Measurements from ENCODE around the gene DGCR2.
"Not testable (repeated sequence)": the region's sequence is repeated elsewhere in the genome, so short reads cannot be mapped to it uniquely, and the experiment has no call there.

The DGCR2 gene

GRCh38 chr22:19057999-19058491 is 64.2 kb downstream of the DGCR2 start:
- no peak for DNase-seq

DNA sequence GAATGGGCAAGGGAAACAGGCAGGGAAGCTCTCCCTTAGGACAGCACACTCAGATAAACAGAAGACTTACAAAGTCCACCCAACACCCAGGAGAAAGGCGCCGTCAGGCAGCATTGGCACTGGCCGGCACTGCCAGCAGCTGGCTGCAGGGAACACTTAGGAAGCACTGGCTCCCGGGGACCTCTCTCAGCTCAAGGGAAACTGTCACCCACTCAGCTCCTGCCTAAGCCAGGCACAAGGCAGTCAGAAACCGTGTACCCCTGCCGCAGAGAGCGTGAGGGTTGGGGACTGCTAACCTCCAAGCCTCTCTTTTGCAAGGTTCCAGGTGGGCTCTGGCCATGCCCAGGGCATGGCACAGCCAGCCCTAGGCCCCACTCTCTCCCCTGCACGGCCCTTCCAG is 64.7 kb downstream of the DGCR2 start:
- no peak for DNase-seq

DNA sequence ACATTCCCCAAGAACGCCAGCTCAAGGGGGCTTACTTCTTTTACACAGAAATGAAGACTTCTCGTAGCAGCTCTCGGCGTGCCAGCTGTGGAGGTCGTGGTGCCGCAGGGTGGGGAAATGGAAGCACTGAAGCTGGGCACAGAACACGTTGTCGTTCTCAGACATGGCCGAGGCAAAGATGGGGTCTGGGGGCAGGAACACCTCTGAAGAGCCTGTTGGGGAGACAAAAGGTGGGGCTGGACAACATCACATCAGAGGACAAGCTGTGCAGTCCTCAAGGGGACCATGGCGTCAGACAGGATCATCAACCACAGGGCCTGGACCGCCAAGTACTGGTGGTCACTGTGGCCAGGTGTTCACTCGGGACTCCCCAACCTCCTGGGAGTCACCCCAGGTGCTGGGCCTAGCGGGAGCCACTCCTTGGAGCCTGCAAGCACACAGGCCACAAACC is 65.2 kb downstream of the DGCR2 start:
- no peak for DNase-seq

GRCh38 chr22:19055801-19056200 is 66.4 kb downstream of the DGCR2 start:
- no peak for DNase-seq

DNA sequence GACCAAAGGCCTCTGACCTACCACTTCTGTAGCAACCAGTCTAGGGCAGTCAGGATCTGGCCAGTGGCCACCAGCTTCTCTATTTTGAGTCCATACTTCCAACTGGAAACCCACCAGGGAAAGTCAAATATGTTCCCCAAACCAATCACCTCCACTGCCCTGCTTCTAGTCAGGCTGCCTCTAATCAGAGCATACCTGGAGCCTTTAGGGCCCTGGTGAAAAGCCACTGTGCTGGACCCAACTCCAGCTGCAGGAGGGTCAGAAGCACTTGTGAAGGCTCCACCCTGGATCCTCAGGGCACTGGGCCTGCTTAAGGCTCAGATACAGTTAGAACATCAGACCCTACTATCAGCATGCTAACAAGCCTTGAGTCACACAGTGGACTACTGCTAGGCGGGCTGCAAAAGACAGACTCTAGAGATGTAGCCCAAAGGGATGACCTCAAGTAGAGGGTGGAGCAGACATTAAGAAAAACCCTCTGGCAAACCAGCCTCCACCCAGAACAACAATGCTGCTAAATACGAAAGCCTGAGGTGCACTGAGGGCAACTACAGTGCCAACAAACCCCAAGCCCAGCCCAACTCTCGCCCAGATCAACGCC is 69.2 kb downstream of the DGCR2 start:
- no peak for DNase-seq

DNA sequence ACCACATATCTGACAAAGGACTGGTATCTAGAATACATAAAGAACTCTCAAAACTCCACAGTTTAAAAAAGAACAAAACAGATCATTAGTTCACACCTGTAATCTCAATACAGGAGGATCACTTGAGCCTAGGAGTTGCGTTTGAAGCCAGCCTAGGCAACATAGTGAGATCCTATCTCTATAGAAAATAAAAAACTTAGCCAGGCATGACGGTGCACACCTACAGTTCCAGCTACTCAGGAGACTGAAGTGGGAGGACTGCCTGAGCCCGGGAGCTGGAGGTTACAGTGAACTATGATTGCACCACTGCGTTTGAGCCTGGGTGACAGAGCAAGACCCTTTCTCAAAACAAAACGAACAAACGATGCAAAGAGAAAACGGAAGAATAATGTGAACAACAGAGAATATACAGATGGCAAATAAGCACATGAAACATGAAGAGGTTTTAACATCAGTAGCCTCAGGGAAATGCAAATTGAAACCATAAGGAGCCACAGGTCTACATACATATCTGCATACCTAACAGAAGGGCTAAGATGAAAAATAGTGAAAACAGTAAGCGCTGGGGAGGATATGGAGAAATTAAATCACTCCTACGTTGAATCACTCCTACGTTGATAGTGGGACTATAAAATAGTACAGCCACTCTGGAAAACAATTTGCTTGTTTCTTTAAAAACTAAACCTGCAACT is 70.7 kb downstream of the DGCR2 start:
- DNase-seq = no peak

DNA sequence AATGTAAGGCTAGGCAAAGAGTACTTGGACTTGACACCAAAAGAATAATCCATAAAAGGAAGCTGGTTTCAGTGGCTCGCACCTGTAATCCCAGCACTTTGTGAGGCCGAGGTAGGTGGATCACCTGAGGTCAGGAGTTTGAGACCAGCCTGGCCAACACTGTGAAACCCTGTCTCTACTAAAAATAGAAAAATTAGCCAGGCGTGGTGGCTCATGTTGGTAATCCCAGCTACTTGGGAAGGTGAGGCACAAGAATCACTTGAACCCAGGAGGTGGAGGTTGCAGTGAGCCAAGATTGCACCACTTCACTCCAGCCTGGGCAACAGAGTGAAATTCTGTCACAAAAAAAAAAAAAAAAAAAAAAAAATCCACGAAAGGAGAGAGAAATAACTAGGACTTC is 71.4 kb downstream of the DGCR2 start:
- DNase-seq = not testable (repeated sequence)

GRCh38 chr22:19050117-19050516 is 72.1 kb downstream of the DGCR2 start:
- DNase-seq = no peak

DNA sequence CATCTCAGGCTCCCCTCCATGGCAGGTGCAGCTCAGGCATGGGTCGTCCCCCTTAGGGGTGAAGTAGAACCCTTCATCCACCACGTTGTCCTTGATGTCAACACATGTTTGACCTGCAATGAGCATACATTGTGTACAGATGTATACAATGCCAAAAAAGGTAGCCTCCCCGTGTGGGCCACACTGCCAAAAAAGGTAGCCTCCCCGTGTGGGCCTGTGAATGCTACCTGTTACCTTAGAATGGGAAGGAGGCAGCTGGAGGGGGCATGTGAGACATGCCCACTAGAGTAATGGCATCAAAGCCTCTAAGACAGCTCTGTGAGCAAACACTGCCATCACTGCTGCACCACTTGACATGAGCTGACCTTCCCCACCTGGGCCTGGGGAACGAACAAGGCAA is 73.7 kb downstream of the DGCR2 start:
- no peak for DNase-seq

DNA sequence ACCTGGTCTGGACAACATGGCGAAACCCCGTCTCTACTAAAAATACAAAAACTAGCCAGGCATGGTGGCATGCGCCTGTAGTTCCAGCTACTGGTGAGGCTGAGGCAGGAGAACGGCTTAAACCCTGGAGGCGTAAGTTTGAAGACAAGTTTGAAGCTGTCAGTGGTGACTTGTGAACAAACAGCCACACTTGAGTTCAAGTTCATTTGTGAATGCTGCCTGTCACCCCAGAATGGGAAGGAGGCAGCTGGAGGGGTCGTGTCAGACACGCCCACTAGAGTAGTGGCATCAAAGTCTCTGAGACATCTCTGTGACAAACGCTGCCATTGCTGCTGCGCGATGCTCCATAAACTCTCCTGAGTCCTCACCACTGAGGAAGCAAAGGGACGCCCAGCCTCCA is 74.2 kb downstream of the DGCR2 start:
- no peak for DNase-seq

- DNase-seq = no peak
Observed at GRCh38 chr22:19046719-19047609, 75.2 kb downstream of the DGCR2 start.

GRCh38 chr22:19046287-19046686 is 75.9 kb downstream of the DGCR2 start:
- no peak for DNase-seq

GRCh38 chr22:19045094-19045493 is 77.1 kb downstream of the DGCR2 start:
- no peak for DNase-seq

- DNase-seq = no peak
Observed at GRCh38 chr22:19044381-19044780, 77.8 kb downstream of the DGCR2 start.

DNA sequence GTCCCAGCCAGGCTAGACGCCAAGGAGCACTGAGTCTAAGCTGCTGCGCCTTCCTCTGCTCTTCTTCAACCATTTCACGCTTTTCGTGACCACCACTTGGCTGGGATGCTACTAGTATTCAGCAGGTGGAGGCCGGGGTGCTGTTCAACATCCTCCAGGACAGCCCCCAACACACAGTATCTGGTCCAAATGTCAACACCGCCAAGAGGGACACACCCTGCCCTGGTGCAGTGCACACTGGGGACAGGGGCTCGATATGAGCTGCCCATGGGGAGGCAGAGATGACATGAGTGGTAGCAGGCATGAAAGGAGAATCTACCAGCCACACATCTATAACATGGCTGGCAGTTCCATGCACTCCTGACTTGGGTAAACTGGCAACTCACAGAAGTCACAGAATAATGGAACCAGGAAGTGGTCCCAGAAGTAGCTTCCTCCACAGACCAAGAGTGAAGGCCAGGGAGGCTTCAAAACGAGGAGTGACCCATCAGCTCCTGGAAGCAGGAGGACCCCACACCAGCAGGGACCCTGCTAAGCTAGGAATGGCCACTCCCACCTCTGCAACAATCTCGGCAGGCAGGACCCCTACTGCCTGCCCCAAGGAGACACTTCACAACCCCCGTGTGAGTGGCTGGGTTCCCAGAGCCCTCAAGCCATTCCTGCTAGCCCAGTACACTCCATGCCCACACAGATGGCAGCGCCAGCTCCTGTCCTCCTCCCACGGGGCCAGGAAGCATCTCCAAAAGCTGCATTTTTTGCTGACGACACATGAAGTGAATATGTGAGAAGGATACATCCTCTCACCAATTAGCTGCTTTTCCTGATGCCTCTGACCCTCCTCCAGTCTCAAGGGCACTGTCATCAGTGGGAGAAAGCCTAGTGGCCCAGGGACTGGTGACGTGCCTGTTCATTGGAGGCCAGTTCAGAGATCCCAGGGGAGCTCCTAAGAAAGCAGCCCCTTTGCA is 78.8 kb downstream of the DGCR2 start:
- DNase-seq = no peak

- DNase-seq = no peak
Observed at GRCh38 chr22:19042285-19043120, 79.7 kb downstream of the DGCR2 start.

DNA sequence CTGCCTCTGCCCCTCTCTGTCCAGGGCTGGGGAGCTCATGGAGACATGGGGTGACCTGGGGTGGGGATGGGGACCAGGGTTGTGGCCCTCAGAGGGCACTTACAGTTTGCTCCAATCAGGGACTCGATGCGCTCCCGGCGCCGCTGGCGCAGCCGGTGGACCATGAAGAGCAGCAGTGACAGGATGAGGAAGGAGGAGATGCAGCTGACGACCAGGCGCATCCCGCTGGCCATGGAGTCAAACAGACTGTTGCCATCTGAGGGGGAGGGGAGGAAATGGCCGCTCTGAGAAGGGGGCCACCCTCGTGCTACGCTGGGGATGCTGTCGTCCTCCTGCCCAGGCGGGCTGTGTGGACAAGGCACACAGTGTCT is 80.5 kb downstream of the DGCR2 start:
- DNase-seq = no peak

- DNase-seq = no peak
Observed at GRCh38 chr22:19040888-19041703, 81.1 kb downstream of the DGCR2 start.

DNA sequence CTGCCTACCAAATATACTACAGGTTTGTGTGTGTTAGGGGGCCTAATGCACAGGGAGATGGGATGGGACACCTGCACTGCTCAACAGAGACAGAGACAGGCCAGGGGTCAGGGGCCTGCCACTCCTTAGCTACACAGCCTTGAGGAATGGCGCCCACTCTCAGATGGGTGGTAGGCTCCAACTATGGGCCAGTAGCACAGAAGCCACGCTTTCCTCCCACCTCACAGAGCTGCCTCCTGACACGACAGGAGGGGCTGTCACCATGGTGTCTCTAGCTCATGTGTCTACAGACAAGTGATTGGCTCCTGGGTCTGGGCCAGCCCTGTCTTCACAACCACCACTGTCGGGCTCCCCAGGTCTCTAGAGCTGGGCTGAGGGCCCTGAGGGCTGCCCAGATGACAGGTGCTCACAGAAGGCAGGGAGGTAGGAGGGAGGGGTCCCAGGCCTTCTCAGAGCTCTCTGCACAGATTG is 81.8 kb downstream of the DGCR2 start:
- no peak for DNase-seq

- DNase-seq = no peak
Observed at GRCh38 chr22:19039796-19040280, 82.4 kb downstream of the DGCR2 start.
